ENCODE results near the gene LRRC61. TPM values are rescaled to one million over a fixed set of nuclear protein-coding genes. Genes with fewer than 3 reads are reported as not detected.
"Not testable (repeated sequence)": the region's sequence is repeated elsewhere in the genome, so short reads cannot be mapped to it uniquely, and the experiment has no call there.

LRRC61 gene
- total RNA-seq, 2 donors from 2014 or later = 4.6 to 10.2 TPM

GRCh38 chr7:150285849-150286754, 37.1 kb upstream of the LRRC61 start:
- not testable (repeated sequence) for H3K27ac ChIP-seq; ATAC-seq (ENCODE audit: insufficient number of reproducible peaks, low FRiP score, low read depth); H3K9me3 ChIP-seq; H3K36me3 ChIP-seq; H3K4me3 ChIP-seq; H3K4me1 ChIP-seq (ENCODE audit: control insufficient read depth in 1 of 2, low read depth in 2 of 2); DNase-seq (ENCODE audit: low spot score); H3K27me3 ChIP-seq (replicated peaks; ENCODE audit: insufficient read depth)
- TF ChIP-seq CTCF (IDR thresholded peaks at IDR 0.05) = peak; percentile 55

DNA sequence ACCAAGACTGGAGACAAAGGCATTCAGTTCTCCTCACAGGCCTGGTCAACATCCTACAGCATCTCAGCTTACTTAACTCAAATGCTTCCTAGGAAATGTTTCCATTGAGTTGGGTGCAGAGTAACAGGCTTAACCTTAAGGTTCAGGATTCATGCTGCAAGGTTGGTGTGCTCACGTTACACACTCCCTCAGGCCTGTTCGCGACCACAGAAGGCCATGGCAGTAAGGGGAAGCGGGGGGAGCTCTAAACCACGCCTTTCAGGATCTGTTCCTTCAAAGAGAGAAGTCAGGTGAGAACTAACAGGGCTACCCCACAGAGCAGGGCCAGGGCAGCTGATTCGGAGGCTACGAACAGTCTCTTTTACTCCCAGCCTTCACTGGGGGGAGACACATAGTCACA, 35.3 kb upstream of the LRRC61 start:
- H3K36me3 ChIP-seq; H3K4me3 ChIP-seq; DNase-seq (ENCODE audit: low spot score); H3K4me1 ChIP-seq (ENCODE audit: control insufficient read depth in 1 of 2, low read depth in 2 of 2); H3K27me3 ChIP-seq (replicated peaks; ENCODE audit: insufficient read depth); H3K27ac ChIP-seq; H3K9me3 ChIP-seq; ATAC-seq (ENCODE audit: insufficient number of reproducible peaks, low FRiP score, low read depth): not testable (repeated sequence)

DNA sequence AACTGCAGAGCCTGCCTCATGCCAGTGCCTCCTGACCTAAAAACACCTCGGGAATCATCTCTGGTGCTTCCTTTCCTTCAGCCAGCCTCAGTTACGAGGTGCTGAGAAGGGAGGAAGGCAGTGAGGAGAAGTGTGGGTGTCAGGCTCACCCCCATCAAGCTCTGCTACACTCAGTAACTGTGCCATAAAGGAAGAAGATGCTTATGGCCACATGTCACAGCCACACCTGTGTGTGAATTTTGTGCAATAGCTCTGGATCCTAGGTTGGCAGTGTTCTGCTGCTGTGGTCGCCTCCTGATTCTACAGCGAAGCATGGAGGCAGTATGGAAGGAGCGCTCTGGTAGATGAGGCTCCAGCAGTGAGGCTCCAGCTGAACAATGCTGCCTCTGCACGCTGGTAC, 34.3 kb upstream of the LRRC61 start:
- H3K27ac ChIP-seq; H3K27me3 ChIP-seq (replicated peaks; ENCODE audit: insufficient read depth); H3K4me3 ChIP-seq; H3K9me3 ChIP-seq; ATAC-seq (ENCODE audit: insufficient number of reproducible peaks, low FRiP score, low read depth); H3K36me3 ChIP-seq; DNase-seq (ENCODE audit: low spot score); H3K4me1 ChIP-seq (ENCODE audit: control insufficient read depth in 1 of 2, low read depth in 2 of 2): not testable (repeated sequence)

GRCh38 chr7:150290317-150290716, 32.8 kb upstream of the LRRC61 start:
- not testable (repeated sequence) for H3K27ac ChIP-seq; H3K27me3 ChIP-seq (replicated peaks; ENCODE audit: insufficient read depth); H3K9me3 ChIP-seq; H3K4me1 ChIP-seq (ENCODE audit: control insufficient read depth in 1 of 2, low read depth in 2 of 2); DNase-seq (ENCODE audit: low spot score); H3K4me3 ChIP-seq; H3K36me3 ChIP-seq; ATAC-seq (ENCODE audit: insufficient number of reproducible peaks, low FRiP score, low read depth)

- not testable (repeated sequence) for H3K27me3 ChIP-seq (replicated peaks; ENCODE audit: insufficient read depth); ATAC-seq (ENCODE audit: insufficient number of reproducible peaks, low FRiP score, low read depth); H3K27ac ChIP-seq; H3K36me3 ChIP-seq; H3K9me3 ChIP-seq; H3K4me3 ChIP-seq; DNase-seq (ENCODE audit: low spot score); H3K4me1 ChIP-seq (ENCODE audit: control insufficient read depth in 1 of 2, low read depth in 2 of 2)
These were observed 28.1 kb upstream of the LRRC61 start for GRCh38 chr7:150295027-150295426.

GRCh38 chr7:150295614-150296013, 27.5 kb upstream of the LRRC61 start:
- not testable (repeated sequence) for H3K4me3 ChIP-seq; H3K4me1 ChIP-seq (ENCODE audit: control insufficient read depth in 1 of 2, low read depth in 2 of 2); ATAC-seq (ENCODE audit: insufficient number of reproducible peaks, low FRiP score, low read depth); H3K9me3 ChIP-seq; H3K36me3 ChIP-seq; DNase-seq (ENCODE audit: low spot score); H3K27ac ChIP-seq; H3K27me3 ChIP-seq (replicated peaks; ENCODE audit: insufficient read depth)

DNA sequence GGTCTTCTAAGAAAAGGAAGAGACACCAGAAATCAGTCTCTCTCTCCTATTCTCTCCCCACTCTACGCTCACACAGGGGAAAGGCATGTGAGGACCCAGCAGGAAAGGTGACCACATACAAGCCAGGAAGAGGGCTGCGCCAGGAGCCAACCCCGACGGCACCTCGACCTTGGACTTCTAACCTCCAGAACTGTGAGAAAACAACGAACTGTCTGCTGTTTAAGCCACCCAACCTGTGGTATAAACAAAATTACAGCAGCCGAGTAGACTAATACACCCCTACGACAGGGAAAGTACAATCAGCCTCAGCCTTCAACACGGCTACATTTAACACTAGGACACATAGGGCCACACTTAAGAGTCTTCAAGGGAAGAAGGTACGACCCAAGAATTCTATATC, 26.4 kb upstream of the LRRC61 start:
- not testable (repeated sequence) for H3K27me3 ChIP-seq (replicated peaks; ENCODE audit: insufficient read depth); ATAC-seq (ENCODE audit: insufficient number of reproducible peaks, low FRiP score, low read depth); H3K4me3 ChIP-seq; H3K36me3 ChIP-seq; H3K4me1 ChIP-seq (ENCODE audit: control insufficient read depth in 1 of 2, low read depth in 2 of 2); DNase-seq (ENCODE audit: low spot score); H3K27ac ChIP-seq; H3K9me3 ChIP-seq

- not testable (repeated sequence) for H3K4me1 ChIP-seq (ENCODE audit: control insufficient read depth in 1 of 2, low read depth in 2 of 2); DNase-seq (ENCODE audit: low spot score); H3K27me3 ChIP-seq (replicated peaks; ENCODE audit: insufficient read depth); H3K27ac ChIP-seq; H3K9me3 ChIP-seq; H3K4me3 ChIP-seq; H3K36me3 ChIP-seq; ATAC-seq (ENCODE audit: insufficient number of reproducible peaks, low FRiP score, low read depth)
These were observed 25.2 kb upstream of the LRRC61 start for GRCh38 chr7:150297978-150298377.

- H3K4me1 ChIP-seq (ENCODE audit: control insufficient read depth in 1 of 2, low read depth in 2 of 2); DNase-seq (ENCODE audit: low spot score): not testable (repeated sequence)
These were observed 20.2 kb upstream of the LRRC61 start for GRCh38 chr7:150302908-150303310.

GRCh38 chr7:150304499-150305258, 18.5 kb upstream of the LRRC61 start:
- not testable (repeated sequence) for ATAC-seq (ENCODE audit: insufficient number of reproducible peaks, low FRiP score, low read depth); H3K4me3 ChIP-seq; DNase-seq (ENCODE audit: low spot score); H3K36me3 ChIP-seq; H3K27ac ChIP-seq; H3K9me3 ChIP-seq; H3K4me1 ChIP-seq (ENCODE audit: control insufficient read depth in 1 of 2, low read depth in 2 of 2); H3K27me3 ChIP-seq (replicated peaks; ENCODE audit: insufficient read depth)

More at GRCh38 chr7:150302908-150303310, 20.2 kb upstream of the LRRC61 start:
- not testable (repeated sequence) for H3K36me3 ChIP-seq; H3K27me3 ChIP-seq (replicated peaks; ENCODE audit: insufficient read depth); ATAC-seq (ENCODE audit: insufficient number of reproducible peaks, low FRiP score, low read depth); H3K27ac ChIP-seq; H3K4me3 ChIP-seq; H3K9me3 ChIP-seq

GRCh38 chr7:150305259-150305902, 17.8 kb upstream of the LRRC61 start:
- not testable (repeated sequence) for H3K36me3 ChIP-seq; DNase-seq (ENCODE audit: low spot score); H3K27me3 ChIP-seq (replicated peaks; ENCODE audit: insufficient read depth); H3K4me3 ChIP-seq; H3K4me1 ChIP-seq (ENCODE audit: control insufficient read depth in 1 of 2, low read depth in 2 of 2); H3K27ac ChIP-seq; H3K9me3 ChIP-seq; ATAC-seq (ENCODE audit: insufficient number of reproducible peaks, low FRiP score, low read depth)

Measured in thoracic aorta (tissue), 2 donors.